ENCODE results near the gene PRDM2.
A peak's percentile ranks its signal among the peaks of the same experiment; 100 is the strongest.
"Not testable (repeated sequence)": the region's sequence is repeated elsewhere in the genome, so short reads cannot be mapped to it uniquely, and the experiment has no call there.

The PRDM2 gene

DNA sequence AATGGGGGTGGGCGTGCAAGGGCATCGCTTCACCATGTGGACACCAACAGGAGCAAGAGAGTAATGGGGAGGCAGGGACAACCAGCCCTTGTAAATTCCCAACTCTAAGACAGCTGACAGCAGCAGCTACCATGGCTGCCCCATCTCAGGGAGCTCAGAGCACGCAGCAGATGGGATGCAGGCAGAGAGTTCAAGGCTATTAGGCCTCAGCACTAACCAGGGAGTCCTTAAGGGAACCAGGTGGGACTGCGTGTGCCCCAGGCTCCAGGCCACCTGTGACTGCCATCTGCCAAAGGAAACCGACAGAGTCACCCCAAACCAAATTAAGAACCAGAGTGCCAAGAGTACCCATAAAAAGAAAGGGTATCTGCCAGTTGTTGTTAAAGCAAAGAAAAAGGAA is 33.7 kb upstream of the PRDM2 start:
- TF ChIP-seq, protein P1, sequence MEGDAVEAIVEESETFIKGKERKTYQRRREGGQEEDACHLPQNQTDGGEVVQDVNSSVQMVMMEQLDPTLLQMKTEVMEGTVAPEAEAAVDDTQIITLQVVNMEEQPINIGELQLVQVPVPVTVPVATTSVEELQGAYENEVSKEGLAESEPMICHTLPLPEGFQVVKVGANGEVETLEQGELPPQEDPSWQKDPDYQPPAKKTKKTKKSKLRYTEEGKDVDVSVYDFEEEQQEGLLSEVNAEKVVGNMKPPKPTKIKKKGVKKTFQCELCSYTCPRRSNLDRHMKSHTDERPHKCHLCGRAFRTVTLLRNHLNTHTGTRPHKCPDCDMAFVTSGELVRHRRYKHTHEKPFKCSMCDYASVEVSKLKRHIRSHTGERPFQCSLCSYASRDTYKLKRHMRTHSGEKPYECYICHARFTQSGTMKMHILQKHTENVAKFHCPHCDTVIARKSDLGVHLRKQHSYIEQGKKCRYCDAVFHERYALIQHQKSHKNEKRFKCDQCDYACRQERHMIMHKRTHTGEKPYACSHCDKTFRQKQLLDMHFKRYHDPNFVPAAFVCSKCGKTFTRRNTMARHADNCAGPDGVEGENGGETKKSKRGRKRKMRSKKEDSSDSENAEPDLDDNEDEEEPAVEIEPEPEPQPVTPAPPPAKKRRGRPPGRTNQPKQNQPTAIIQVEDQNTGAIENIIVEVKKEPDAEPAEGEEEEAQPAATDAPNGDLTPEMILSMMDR (conservative IDR thresholded peaks at IDR 0.05; ENCODE audit: low read length) = no peak
- DNase-seq (ENCODE audit: low read depth) = no peak
- H3K4me3 ChIP-seq (ENCODE audit: low read length) = no peak overlapping the region

DNA sequence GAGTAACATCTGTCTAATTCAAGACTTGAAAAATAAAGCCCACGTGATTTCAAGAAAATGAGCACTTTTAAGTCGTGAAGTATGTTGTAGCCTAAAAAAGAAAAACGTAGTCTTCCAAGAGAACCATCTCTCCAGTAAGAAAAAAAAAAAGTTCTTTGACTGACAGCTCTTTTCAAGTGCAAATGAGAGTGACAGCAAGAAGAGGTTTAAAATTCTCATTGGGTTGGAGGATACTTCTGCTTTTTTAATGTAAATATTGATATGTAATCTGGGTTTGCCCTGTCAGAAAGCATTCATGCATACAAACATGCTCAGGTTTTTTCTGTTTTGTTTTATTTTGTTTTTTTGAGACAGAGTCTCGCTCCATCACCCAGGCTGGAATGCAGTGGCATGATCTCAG is 32.3 kb upstream of the PRDM2 start:
- DNase-seq (ENCODE audit: low read depth) = no peak
- TF ChIP-seq, protein P1 (conservative IDR thresholded peaks at IDR 0.05; ENCODE audit: low read length) = no peak
- H3K4me3 ChIP-seq (ENCODE audit: low read length) = no peak overlapping the region

DNA sequence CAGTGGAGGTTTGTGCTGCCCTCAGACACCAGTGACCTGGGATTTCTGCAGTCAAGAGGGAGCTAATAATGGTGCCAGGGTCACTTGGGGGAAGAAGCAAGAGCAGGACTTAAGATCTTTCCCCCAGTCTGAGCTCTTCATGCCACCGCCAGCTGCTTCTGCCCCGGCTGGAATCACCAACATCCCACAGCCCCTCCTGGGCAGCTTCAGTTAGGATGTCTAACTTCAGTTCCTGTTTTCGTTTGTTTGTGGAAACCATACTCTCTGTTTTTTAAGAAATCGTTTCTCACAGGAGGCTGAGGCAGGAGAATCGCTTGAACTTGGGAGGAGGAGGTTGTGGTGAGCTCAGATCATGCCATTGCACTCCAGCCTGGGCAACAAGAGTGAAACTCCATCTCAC is 25.6 kb upstream of the PRDM2 start:
- H3K4me3 ChIP-seq (ENCODE audit: low read length) = no peak overlapping the region
- DNase-seq (ENCODE audit: low read depth) = no peak
- TF ChIP-seq, protein P1 (conservative IDR thresholded peaks at IDR 0.05; ENCODE audit: low read length) = no peak

DNA sequence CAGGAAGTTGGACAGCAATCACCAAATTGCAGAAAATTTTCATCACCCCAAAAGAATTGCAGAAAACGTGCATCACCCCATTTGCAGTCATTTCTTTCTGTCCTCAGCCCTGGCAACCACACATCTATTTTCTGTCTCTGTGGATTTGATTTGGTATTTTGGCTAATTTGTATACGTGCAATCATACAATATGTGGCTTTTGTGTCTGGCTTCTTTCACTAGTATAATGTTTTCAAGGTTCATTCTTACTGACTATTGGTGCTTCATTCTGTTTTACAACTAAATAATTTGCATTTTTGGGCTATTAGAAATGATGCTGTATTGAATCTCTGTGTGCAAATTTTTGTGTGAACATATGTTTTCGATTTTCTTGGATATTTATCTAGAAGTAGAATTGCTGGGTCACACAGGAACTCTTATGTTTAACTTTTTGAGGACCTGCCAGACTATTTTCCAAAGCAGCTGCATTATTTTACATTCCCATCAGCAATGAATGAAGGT is 24.8 kb upstream of the PRDM2 start:
- H3K4me3 ChIP-seq (ENCODE audit: low read length) = no peak overlapping the region
- TF ChIP-seq, protein P1 (conservative IDR thresholded peaks at IDR 0.05; ENCODE audit: low read length) = no peak
- DNase-seq (ENCODE audit: low read depth) = peak; percentile 98

DNA sequence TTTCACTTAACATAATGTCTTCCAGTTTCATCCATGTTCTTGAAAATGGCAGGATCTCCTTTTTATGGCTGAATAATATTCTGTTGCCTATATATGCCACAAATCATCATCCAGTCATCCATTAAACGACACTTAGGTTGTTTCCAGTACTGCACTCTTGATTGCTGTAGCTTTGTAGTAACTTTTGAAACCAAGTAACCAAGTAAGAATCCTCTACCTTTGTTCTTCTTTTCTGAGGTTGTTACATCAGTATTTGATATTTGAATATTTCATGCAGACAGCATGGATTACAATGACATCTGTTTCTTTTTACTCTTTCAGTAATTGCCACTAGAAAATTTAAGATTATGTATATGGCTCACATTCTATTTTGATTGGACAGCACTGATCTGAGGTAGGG is 22.1 kb upstream of the PRDM2 start:
- TF ChIP-seq, protein P1 (conservative IDR thresholded peaks at IDR 0.05; ENCODE audit: low read length) = no peak
- no peak overlapping the region for H3K4me3 ChIP-seq (ENCODE audit: low read length)
- DNase-seq (ENCODE audit: low read depth) = no peak

DNA sequence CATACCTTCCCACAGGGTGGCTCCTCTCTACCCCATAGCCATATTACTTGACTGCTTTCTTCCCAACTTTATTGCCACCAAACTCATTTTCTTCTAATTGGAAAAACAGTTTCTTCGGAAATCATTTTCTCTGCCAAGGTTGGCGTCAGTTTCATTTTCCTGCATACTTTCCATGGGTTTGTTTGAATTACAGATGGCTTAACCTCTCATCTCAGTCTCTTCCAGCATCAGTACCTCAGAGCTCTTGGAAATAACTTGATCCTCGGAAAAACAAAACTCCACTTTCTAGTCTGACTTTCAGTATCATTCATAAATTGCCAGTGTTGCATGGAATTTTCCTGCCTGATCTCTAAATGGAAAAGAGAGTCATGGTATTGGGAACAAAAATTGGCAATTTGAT is 20.3 kb upstream of the PRDM2 start:
- TF ChIP-seq, protein P1 (conservative IDR thresholded peaks at IDR 0.05; ENCODE audit: low read length) = peak; percentile 18; the same call in 1 of the 2 replicates
- no peak overlapping the region for H3K4me3 ChIP-seq (ENCODE audit: low read length)
- DNase-seq (ENCODE audit: low read depth) = peak; percentile 34

DNA sequence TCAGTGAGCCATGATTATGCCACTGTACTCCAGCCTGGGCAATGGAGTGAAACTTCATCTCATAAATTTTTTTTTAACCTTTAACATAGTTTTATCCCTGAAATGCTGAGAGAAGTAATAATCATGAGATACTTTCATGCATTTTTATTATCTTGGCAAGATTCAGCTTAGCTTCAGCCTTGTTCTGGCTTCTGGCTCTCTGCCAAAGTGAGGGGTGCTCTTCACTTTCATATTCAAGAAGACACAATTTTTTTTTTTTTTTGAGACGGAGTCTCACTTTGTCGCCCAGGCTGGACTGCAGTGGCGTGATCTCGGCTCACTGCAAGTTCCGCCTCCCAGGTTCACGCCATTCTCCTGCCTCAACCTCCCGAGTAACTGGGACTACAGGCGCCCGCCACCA is 19.4 kb upstream of the PRDM2 start:
- DNase-seq (ENCODE audit: low read depth); H3K4me3 ChIP-seq (ENCODE audit: low read length): not testable (repeated sequence)

DNA sequence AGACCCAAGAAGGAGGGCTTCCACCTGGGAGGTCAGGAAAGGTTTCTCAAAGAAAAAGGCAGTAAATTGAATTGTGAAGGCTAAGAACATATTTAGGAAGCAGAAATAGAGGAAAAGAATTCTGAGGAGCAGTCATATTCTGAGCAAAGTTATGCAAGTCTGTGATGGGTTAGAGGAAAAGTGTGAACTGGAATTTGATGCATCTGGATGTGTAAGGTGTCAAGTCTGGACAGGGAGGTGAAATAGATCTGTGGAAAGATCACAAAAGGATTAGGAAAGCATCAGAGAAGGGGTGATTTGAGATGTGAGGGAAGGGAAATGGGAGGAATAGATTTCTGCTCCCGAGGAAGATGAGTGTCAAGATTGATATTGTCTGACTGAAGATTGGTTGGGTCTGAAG is 18.1 kb upstream of the PRDM2 start:
- TF ChIP-seq, protein P1 (conservative IDR thresholded peaks at IDR 0.05; ENCODE audit: low read length) = no peak
- no peak for DNase-seq (ENCODE audit: low read depth)
- no peak overlapping the region for H3K4me3 ChIP-seq (ENCODE audit: low read length)

Data from AG10803 (cell line).